NCI-H748 (cell line): Measurements from ENCODE around the gene LRRC59.

Experiments used
- DNase-seq: peaks from one replicate; lab custom pipeline; 2025; ENCODE audit not compliant: unreplicated experiment; lab: John Stamatoyannopoulos, UW

LRRC59 gene

DNA sequence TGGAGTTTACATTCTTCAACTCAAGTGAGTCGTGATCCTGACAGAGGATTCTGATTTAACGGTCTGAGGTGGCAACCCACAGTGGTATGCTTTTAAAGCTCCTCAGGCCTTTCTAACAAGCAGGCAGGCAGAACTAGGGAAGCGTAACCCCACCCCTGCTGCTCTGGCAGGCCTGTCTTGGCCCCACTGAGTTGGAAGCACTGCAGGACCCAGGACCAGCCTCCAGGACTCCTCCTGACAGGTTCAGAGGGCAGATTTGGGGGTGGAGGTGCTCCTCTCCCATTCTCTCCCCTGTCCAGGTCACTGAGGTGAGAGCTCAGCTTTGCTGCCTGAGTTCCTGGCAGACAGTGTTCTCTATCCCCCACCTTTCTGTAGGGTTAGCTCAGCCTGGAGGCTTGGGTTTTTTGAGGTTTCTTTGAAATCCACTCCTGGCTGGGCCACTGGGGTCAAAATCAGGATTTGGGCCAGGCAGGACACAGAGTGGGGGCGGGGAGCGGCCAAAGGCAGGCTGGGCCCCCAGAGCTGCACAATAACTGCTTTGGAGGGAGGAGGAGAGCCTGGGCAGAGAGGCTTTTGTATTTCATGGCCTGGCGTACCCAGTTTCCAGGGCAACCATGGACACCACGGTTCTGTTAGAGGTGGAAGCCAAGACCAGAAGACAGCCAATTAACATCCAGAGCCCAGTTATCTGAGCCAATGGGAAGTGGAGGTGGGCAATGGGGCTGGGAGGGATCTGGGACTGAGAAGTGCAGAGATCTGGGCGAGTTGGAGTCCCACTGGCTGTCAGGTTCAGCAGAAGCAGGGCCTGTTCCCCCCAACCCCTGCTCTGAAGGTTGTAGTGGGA lies 33.9 kb downstream of the LRRC59 start:
- DNase-seq: peak; percentile 74

DNA sequence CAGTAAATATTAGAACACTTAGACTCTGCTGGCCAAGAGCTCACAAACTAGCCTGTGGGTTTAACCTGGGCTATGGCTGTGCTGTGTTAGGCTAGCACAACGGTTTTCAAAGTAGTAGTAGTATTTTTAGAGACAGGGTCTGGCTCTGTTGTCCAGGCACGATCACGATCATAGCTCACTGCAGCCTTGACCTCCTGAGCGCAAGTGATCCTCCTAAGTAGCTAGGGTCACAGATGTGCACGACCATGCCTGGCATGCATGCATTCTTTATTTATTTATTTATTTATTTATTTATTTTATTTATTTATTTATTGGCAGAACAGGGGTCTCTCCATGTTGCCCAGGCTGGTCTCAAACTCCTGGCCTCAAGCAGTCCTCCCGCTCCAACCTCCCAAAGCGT lies 34.7 kb downstream of the LRRC59 start:
- DNase-seq: no peak

DNA sequence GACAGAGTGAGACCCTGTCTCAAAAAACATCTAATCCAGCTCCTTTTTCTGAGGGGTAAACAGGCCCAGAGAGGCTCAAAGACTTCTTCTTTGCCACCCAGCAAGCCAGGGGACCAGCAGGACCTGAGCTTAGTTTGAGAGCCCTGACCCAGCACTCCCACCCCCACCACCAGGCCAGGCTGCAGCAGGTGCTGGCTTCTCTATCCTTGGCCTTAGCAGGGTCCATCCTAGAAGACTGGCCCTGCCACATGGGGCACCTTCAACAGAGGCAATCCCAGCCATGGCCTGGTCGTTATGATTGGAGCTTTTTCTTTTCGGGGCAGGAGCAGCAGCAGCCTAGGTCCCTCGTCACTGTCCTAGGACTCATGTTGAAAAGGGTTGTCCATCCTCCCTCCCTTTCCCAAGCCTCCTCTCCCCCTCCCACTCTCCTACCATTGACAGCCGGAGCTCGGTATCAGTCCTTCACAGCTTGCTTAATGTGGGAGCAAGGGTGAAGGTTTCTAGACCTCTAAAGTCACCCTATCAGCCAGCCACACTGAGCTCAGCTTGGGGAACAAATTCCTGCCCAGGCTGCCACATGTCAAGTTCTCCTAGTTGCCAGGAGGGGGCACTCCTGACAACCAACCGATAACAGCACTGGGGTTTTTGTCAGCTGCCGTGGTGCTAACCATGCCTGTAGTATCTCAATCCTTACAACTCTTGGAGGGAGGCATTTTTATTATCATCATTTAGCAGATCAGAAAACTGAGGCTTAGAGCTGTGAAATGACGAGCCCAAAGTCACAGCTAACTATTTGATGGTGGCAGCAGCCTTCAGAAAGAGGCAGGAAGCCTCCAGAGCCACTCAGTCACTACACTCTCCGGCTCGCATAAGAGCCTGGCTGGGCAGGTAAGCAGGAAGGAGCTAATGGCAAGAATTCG lies 35.5 kb downstream of the LRRC59 start:
- peak; percentile 57 for DNase-seq

DNA sequence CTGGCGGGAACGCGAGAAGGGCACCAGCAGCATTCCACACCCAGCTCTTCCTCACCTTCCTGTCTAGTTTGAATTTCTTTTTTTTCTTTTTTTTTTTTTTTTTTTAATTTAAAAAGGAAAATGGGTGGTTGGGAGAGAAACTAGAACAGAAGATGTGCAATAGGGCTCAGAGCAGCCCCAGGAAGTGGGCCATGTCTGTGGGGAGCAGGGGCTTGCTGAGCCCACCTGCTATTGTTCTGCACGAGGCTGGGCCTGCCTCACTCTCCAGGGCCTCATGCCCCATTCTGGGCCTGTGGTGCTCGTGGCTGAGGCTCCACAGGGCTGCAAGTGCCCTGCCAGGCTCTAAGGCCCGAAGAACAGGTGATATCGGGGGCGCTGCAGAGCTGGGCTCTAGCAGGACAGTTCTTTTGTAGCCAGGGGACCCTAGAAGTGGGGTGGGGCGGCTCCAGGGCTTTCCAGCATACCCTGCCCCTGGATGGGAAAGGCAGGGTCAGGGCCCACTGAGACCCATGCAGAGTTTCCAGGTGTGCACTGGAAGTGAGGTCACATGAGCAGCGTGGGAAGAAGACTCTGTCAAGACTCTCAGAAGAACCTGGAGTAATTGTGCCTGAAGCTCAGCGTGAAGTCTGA lies 36.7 kb downstream of the LRRC59 start:
- no peak for DNase-seq

DNA sequence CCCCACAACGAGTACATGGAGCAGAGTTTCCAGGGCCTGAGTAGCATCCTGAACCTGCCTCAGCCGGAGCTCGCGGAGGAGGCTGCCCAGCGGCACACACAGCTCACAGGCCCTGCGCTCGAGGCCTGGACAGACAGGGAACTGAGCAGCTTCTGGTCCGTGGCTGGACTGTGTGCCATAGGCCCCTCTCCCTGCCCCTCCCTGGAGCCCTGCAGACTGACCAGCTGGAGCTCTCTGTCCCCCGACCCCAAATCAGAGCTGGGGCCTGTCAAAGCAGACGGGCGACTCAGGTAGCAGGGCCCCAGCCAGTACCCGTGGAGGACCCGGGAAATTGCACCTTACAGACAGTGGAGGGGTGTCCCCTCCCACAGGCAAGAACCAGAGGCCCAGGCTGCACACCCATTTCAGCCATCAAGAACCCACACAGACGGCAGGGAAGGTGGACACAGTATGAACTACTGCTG lies 37.3 kb downstream of the LRRC59 start:
- DNase-seq: no peak

DNA sequence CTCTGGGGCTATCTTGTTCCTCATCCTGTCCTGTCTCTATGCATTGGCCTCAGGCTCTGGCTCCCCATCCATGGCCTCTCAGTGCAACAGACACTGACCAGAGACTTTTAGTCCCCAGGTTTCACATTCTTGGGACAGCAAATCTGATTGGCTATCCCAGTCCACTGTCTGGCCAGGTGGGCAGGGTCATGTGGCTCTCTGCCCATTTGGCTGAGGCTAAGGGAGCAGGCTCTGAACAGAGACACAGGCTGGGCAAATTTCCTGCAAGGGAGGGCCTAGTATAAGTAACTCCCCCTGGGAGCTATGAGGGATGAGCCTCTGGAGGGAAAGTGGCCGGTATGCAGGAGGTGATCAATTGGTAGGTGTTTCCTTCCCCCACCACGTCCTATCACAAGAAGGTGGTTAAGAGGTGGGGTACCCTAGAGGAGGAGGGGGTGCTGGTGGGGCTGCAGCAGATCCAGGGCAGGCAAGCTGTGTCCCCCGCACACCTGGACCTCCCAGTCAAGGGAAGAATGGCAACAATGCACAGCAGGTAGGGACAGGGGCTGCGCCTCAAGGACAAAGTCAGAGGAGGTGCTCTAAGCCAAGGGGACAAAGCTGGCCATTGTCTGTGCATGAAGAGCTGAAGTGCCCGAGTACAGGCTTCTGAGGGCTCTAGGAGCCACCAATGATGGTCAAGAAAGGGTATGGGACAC lies 38.2 kb downstream of the LRRC59 start:
- no peak for DNase-seq

DNA sequence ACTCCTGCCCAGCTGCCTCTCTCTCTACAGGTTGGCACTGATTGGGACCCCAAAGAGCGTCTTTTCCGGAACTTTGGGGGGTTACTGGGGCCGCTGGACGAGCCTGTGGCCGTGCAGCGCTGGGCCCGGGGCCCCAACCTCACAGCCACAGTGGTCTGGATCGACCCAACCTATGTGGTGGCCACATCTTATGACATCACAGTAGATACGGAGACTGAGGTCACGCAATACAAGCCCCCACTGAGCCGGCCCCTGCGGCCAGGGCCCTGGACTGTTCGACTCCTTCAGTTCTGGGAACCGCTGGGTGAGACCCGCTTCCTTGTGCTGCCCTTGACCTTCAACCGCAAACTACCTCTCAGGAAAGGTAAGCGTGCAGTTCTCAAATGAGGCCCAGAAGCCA lies 39.1 kb downstream of the LRRC59 start:
- no peak for DNase-seq

DNA sequence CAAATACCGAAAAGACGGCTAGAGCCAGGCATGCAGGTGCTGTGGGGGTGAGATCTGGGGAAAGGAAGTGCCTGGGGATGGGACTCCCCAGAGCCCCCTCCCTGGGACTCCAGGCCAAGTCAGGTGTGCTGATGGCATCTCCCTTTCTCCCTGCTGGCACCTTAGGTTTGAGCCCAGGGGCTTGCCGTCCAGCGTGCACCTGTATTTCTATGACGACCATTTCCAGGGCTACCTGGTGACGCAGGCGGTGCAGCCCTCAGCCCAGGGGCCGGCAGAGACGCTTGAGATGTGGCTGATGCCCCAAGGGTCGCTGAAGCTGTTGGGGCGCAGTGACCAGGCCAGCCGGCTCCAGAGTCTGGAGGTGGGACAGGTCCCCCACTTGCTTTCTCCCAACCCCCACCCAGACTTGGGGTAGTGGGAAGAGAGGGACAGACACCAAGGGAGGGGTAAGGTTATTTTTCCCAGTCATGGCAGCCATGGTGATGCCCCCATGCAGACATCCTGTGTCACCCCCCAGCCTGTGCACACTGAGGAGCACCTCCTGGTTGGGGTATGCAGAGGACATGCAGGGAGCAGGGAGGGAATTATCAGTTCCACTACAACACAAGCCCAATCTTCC lies 40.3 kb downstream of the LRRC59 start:
- DNase-seq: no peak

DNA sequence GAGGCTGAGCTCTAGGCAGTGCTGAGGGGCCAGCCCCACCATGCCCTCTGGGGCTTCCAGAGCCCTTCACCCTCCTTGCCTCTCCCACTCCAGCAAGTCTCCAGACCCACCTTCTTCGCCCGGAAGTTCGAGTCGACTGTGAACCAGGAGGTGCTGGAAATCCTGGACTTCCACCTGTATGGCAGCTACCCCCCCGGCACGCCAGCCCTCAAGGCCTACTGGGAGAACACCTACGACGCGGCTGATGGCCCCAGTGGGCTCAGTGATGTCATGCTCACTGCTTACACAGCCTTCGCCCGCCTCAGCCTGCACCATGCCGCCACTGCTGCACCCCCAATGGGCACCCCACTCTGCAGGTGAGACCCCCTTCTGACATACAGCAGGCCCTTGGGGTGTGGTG lies 40.9 kb downstream of the LRRC59 start:
- no peak for DNase-seq

DNA sequence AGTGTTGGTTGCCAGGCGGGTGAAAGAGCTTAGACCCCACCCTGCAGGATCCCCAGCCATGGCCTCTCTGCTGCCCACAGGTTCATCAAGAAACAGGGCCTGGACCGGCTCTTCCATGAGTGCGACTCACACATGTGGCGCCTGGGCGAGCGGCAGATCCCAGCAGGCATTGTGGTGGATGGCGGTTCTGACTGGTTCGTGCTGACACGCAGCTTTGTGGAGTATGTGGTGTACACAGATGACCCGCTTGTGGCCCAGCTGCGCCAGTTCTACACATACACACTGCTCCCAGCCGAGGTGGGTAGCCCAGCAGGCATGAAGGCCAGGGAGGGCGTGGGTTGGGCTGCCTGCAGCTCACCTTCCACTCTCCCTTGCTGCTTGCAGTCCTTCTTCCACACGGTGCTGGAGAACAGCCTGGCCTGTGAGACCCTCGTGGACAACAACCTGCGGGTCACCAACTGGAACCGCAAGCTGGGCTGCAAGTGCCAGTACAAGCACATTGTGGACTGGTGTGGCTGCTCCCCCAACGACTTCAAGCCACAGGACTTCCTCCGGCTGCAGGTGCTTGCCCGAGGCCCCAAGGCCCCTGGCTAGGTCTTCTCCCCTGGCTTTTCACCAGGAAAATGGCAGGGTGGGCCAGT lies 41.5 kb downstream of the LRRC59 start:
- DNase-seq: no peak

DNA sequence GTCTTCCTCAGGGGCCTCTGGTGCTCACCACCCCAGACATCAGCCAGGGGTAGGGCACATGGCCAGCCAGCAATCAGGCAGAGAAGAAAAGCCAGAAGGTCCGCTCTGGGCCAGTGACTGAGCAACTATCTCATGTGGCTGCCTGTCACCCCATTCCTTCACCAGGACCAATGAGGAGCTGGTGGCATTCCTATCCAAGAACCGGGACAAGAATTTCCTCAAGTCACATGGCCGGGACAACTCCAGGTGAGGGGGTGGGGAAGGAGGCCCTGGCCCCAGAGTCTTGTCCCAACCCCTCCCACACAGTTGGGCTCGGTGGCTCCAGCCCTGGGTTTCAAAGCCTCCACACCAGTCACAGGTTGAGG lies 42.0 kb downstream of the LRRC59 start:
- DNase-seq: no peak

DNA sequence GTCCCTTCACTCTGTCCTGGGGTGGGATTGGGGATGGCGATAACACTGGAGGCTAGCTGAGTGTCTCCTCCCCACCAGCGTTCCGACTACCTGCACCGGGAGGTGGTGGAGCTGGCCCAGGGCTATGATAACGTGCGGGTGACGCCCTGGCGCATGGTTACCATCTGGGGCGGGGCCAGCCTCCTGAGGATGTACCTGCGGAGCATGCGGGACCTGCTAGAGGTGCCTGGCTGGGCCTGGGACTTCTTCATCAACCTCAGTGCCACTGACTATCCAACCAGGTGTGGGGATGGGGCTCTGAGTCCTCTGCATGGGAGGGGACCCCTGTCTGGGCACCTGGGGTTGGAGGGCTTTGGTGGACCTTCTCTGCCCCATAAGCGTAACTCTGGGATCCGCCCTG lies 42.5 kb downstream of the LRRC59 start:
- DNase-seq: no peak

DNA sequence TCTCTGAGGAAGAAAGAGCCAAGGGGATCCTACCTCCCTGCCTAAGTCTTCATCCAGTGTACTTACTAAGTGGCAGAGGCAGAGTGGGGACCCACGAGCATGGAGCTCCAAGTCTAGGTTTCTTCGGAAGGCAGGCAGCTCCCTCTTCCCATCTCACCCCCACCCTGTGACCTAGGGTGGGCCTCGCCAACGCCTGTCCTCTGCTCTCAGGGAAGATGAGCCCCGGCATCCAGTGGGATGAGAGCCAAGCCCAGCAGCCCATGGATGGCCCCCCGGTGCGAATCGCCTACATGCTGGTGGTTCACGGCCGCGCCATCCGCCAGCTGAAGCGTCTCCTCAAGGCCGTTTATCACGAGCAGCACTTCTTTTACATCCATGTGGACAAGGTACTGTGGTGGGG lies 43.1 kb downstream of the LRRC59 start:
- DNase-seq: no peak

DNA sequence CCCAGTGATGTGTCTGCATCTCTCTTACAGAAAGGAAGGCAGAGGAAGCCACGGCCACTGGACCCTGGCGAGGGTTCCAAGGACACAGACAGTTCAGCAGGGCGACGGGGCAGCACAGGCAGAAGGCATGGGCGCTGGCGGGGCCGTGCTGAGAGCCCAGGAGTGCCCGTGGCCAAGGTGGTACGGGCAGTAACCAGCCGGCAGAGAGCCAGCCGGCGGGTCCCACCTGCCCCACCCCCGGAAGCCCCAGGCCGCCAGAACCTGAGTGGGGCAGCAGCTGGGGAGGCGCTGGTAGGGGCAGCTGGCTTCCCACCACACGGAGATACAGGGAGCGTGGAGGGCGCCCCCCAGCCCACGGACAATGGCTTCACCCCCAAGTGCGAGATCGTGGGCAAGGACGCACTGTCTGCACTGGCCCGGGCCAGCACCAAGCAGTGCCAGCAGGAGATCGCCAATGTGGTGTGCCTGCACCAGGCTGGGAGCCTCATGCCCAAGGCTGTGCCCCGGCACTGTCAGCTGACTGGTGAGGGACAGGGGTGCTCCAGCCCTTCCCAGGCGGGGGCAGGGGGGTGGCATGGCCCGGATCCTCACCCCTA lies 43.6 kb downstream of the LRRC59 start:
- DNase-seq: no peak

DNA sequence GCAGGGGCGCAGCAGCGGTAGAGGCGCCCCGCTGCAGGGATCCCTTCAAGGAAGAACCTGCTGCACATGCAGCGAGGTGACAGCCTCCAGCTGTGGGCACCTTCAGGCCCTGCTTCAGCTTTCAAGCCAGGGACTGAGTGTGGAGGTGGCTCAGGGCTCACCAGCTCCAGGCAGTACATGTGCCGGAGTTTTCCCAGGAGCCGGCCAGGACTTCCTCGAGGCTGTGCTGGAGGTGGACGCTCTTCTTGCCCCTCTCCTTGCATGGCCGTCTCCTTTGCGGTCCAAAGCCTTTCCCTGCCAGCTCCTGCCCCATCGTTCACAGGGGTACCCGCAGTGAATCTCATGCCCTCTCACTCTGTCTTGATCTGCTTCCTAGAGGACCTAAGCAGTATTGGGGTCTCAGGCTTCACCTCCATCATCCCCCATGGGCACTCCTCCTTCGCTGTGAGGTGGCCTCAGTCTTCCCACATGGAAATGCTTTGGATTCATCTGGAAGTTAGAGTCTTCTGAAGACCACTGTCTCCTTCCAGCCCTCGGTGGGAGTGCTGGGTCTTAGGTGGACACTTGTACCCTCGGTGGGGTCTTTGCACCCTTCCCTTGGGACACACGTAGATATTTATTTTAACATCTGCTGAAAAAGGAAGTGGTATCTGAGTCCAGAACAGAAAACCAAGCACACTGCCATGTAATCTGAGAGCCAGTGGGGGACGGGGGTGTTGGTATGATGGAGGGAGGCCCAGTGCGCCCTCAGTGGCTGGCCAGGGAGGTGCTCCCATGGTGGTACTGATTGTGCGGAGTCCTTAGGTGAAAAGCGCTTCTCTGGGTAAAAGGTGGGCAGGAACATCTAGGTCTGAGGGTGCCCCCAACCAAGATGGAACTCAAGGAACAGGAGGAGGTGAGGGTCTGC lies 44.4 kb downstream of the LRRC59 start:
- DNase-seq: no peak

DNA sequence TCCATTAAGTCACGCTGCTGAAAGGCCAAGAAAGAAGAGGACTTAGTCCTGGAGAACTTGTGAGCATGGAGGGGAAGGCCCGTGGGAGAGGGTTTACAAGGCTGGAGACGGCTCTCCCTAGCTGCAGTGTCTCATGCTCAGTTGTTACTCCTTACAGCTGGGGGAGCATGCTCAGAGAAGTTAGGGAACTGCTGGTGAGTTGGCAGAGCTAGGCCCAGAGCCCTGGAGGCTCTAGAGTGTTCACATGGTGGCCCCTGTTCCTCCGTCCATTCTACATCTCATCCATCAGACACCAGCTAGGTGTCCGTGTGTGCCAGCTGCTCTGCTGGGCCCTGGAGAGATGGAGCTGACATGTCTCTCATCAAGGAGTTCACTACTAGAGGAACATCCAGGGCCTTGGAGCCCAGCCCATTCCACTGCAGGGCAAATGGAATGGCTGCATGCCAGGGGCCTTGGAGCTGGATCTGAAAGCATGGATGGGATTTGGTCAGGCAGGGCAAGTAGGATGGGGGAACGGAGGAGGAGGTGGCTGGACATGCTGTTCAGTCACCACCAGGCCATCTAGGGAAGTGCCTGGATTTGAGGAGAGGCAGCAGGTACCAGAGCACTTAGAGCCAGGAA lies 45.1 kb downstream of the LRRC59 start:
- DNase-seq: no peak

DNA sequence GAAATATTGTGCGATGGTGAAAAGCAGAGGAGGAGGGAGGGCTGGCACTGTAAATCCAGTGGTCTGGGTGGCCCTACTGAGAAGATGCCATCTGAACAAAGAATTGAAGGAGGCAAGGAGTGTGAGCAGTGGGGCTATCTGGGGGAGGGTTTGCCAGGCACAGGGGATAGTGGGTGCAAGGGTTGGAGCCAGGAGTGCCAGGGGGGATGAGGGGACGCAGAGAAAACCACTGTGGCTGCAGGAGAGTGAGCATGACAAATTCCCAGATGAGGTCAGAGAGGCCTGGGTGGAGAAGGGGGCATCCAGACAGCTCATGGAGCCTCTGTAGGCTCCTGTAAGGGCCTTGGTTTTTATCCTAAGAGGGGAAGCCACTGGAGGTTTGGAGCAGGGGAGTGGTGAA lies 46.6 kb downstream of the LRRC59 start:
- DNase-seq: no peak

DNA sequence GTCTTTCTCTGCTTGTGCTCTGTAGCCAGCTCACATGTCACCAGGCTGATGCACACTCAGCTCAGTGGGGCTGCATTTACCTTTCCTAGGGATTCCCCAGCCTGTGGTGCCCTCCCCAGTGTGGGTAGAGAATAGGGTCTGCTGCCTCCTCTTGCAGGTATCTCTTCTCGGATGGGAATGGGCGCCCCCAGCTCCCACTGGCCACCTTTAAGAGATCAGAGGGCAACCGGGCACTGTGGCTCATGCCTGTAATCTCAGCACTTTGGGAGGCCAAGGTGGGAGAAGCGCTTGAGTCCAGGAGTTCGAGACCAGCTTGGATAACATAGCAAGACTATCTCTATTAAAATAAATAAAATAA lies 48.1 kb downstream of the LRRC59 start:
- DNase-seq: no peak
